Endometrium (tissue), 2 donors: ENCODE results near the gene RAET1G.
"Not testable (repeated sequence)": the region's sequence is repeated elsewhere in the genome, so short reads cannot be mapped to it uniquely, and the experiment has no call there.

ENCODE experiments used
- FAIRE-seq: peaks from 2 replicates; lab custom pipeline; 2012; peaks lifted over from hg19 to GRCh38; lab: Jason Lieb, UNC
- donor health status: control.
- donor health status: control.

Gene RAET1G

DNA sequence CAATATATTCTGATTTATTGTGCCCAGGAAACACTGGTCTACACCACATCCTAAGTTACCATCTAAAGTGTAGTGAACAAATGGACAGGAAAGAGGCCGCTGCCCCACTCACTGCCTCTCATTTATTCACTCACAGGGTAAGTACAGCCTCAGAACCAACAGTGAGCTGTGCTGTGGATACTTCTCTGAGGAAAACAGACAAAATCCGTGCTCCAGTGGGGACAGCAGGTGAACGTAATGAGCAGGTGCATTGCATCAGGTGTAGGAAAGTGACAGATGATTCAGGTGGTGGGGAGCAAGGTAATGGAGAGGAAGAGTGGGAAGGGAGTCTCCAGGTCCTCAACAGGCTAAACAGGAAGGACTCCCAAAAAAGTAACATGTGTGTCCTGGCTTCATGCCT is 10.5 kb upstream of the RAET1G start:
- FAIRE-seq: no peak

DNA sequence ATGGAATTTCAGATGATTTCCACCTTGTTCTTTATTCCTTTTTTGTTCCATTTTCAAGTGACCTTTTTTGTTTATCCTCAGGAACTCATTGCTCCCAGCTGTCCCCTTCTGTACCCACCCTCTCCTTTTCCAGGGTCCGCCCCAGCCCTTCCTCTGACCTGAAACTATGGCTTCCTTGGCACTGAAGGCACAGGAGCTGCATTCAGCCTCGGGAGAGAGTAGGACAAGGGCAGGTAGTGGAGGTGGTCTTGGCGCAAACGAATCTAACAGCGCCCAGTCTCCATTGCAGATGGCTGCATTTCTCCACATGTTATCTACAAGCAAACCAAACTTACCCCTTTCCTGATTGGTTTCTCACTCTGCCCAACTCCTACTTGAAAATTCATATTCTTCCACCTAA is 10.1 kb upstream of the RAET1G start:
- FAIRE-seq: no peak

DNA sequence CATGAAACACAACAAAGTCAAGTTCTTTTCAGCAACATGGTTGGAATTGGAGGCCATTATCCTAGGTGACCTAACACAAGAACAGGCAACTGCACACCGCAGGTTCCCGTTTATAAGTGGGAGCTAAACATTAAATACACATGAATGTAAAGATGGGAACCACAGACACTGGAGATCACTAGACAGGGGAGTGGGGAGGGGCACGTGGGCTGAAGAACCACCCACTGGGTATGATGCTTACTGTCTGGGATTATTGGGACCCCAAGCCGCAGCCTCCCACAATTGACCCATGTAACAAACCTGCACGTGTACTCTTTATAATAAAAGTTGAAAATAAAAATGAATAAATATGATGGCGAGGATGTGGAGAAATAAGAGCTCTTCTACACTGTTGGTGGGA is 8.6 kb upstream of the RAET1G start:
- FAIRE-seq: no peak

DNA sequence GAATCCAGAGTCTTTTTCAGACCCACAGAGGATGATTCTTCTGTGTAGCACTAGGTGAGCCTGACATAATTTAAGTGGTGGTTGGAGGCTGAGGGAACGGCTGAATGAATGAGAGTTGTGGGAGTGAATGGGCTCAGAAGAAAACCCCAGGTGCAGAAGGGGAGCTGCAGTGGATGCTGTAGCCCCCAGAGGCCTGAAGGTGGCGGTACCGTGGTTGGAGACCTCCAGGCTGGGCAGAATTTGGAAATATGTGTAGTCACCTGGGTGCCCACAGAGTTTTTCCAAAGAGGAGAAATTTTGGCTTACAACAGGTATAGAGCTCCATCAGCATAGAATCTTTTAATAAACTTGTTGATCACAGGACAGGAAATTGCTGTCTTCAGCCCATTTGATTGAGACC is 6.5 kb upstream of the RAET1G start:
- FAIRE-seq: no peak

DNA sequence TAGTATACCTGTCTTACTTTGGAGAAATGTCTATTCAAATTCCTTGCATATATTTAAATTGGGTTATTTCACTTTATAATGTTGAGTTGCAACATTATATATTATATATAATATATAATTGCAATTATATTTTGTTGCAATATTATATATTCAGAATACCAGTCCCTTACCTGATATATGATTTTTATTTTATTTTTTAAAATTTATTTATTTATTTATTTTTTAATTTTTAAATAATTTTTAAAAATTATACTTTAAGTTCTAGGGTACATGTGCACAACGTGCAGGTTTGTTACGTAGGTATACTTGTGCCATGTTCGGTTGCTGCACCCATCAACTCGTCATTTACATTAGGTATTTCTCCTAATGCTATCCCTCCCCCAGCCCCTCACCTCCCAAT is 4.1 kb upstream of the RAET1G start:
- peak; percentile 74 for FAIRE-seq

DNA sequence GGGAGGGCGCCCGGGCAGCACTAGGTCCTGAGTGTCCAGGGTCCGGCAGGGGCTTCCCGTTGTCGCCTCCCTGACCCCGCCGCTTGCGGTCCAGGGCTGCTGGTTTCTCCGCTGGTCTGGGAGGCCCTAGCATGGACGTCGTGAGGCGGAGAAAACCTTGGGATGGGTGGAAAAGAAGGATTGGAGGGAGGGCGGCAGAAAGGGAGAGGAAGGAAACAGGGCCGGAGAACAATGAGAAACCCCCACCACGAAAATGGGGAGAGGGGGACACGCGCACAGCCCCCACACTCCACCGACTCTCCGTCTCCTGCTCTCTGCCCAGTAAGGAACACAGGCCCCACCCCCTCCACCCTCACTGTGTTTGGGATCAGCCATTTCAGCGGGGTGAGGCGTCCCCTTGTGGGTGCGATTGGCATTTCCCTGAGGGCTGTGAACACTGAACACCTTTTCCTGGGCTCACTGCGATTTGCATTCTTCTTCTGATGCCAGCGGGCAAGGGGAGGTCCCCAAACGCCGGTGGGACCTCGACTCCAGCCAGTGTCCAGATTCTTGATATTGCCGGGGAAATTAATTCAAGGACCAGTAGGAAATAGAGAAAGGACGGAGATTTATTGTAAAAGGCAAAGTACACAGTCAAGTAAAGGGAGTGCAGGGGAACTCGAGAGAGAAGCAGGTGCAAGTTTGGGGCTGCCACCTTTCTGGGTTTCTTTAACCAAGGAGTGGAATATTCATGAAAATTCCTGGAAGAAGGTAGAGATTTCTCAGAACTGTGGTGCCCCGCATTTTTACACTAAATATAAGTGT is 3.3 kb upstream of the RAET1G start:
- no peak for FAIRE-seq

DNA sequence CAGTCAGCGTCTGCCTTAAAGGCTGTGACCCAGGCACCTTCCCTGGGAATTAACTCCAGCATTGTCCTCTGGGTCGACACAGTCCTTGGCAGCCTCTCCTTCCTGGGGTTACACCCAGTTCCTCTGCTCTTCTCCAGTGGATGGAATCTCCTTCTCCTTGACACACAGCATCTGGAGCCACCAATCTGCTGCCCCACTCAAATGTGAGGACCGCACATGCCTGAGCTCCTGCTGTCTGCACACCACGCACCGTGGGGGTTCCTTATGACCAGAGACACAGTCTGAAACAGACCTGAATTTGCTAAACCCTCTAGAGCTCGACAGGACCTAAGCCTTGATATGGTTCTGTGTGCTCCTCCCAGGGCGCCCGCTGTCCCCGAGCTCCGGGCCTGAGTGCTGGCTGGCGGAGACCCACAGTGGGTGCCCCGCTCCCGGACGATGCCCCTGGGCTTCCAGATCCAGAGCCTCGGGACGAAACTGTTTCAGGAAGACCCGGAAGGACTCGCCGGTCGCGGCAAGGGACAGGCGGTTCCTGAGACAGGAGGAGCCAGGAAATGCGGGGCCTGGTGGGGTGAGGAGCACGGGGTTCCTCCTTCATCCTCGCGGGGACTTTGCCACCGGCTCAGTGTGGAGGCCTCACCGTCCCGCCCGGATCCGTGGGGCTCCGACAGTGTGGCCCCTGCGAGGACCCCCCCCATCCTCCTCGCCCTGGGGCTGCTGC is 2.5 kb upstream of the RAET1G start:
- no peak for FAIRE-seq

DNA sequence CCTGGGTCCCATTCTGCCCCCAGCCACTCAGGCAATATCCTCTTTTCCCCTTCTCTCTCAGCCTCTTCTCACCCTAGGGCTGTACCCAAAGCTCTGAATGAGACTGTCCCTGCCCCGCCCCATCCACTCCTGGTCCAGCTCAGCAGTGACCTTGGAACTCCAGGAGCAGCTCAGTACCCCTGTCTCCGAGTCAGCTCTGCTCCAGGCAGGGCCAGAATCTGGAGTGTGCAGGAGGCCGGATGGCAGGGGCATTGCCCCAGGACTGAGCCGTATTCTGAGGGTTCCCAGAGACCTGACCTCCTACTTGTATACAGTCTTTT is 2.0 kb upstream of the RAET1G start:
- no peak for FAIRE-seq

DNA sequence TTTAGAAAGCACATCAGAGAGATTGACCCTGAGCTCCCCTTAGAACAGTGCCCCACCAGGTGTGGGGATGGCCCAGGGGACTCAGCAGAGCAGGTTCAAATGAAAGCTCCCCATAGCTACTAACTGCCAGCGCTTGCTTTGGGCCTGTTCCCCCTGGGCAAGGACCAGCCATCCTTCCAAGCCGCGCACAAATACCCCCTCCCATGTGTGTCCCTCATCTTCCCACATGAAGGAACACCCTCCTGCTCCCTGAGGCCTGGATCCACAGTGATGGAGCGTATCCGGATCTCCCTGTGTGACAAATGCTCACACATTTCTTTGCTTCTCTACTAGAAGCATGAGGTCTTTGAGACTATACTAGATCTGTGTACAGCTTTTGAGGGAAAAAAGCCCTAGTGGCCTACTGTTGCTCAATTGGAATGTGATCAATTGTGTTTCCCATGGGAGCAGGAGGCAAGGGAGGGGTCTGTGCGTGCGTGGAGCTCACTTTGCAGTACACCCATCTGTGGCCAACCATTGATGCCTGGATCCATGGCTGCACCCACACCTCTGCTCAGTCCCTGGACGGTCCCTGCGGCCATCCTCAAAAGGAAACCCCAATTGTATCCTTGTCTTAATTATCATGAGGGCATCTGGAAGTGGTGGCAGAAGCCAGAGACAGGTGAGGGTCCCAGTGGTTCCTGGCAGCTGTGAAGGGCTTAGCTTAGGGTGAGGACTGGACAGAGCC is 1.4 kb upstream of the RAET1G start:
- FAIRE-seq: no peak

DNA sequence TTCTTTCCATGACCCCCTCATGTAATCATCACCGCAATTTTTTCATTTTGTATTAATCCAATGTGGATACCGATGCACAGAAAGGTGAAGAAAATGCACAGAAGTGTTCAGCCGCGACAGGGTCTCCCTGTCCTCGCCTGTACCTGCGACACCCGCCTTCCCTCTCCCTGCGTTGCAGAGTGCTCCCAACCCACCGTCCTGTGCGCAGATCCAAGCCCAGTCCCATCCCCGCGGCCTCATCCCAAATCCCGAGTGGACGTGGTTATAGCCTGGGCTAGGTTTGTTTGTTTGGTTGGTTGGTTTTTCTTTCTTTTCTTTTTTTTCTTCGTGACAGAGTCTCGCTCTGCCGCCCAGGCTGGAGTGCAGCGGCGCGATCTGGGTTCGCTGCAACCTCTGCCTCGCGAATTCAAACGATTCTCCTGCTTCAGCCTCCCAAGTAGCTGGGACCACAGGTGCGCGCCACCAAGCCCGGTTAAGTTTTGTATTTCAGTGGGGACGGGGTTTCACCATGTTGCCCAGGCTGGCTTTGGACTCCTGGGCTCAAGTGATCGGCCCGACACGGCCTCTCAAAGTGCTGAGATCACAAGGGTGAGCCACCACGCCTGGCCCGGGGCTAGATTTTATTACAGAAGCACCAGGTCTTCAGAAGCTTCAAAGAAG is 536 bp upstream of the RAET1G start:
- no peak for FAIRE-seq

DNA sequence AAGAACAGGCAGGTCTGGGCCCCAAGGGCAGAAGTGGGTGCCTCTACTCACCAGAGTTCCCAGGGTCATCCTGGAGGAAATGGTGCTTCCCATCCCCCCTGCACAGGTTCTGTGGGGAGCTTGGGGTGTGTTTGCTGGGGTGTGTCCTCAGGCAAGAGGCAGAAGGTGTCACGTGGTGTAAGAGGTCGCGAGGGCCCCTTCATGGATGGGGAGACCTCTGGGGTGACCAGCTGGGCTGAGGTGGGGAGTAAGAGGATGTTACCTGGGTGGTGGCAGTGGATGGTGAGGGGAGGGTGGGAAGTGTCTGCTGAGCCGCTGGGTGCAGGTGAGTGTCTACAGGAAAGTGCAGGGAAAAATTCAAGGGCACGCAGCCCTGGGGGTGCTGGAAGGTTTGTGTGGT is 830 bp downstream of the RAET1G start:
- not testable (repeated sequence) for FAIRE-seq

DNA sequence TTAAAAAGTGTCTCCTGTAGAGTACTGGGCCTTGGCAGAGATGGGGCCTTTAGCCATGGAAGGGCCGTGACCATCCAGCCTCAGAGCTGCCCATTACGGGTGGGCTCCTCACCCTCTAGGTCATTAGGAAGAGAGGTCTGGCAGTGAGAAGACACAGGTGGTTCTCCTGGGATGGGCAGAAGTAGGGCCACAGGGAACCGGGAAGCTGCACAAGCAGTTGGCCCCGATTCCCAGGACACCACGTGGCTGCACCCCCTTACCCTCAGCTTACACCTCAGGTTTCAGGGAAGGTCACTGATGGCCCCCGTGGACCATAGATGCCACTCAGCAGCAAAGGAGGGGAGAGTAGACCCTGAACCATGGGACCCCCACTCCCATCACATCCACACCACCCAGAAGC is 1.6 kb downstream of the RAET1G start:
- no peak for FAIRE-seq

DNA sequence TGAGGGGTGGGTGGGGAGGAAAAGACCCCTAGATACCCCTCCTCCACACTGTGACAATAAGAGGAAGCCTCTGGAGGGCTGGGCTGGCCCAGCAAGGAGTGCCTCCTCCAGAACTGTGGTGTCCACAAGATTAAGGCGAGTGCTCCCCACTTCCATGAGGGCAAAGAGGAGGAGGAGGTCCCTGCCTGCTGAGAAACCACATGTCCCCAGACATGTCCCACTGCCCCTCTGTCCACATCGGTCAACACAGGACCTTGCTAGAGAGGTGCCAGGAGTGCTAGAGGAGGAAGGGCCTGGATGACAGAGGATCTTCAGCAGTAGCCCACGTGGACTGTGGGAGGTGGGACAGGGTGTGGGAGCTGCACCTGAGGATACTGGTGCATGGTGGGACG is 3.1 kb downstream of the RAET1G start:
- no peak for FAIRE-seq

DNA sequence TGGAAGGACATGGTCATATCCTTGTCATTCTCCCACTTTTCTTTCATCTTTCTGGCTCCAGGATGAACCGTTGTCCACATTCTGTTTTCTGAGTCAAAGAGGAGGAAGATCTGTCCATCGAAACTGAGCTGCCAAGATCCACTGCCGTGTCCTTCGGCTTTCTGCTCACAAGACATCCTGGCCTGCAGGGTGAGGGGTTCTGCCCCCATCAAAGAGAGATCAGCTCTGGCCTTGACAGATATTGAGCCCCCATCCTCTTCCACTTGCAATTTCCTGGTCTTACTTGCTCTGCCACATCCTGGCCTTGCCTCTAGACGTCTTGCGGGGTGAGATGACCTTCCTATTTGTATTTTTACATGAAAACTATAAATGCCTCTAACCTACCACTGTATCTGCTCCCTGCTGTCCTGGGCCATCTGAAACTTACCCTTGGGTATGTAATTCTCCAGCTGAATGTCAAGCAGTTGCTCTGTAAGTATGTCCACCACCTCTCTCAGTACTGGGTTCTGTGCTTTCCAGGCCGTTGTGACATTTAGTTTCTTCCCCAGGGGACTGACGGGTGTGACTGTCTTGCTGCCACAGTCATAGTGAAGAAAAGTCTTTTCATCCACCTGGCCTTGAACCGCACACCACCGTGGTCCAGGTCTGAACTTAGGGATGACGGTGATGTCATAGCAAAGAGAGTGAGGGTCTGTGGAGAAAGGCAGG is 3.6 kb downstream of the RAET1G start:
- not testable (repeated sequence) for FAIRE-seq

DNA sequence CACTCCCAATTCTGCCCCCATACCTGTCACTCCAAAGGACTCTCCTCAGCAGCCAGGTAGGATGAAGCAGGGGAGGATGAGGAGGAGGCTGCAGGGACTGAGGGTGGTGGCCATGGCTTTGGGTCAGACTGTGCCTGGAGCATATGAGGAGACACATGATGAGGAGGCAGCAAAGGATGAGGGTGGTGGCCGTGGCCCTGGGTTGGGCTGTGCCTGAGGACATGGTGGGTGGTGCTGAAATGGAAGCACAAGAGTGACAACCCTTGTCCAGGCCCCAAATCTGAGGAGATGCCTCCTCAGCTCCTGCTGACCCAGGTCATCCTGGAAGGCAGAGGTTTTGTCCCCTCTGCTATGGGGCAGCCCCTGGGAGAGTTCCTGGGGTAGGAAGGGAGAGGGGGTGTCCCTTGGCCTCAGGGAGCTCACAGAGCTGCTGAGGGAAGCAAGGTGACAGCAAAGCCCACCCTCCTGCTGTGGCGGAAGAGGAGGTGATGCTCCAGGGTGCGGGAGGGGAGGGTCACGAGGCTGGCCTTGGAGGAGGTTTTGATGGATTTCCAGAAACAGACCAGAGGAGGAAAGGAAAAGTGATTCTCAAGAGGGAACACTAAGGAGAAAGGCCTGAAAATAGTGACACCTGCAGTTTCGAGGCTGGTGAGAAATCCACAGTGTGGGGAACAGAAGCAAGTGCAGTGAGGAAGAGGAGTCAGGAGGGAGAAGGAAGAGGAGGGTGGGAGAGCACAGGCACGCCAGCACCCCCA is 4.6 kb downstream of the RAET1G start:
- FAIRE-seq: no peak

DNA sequence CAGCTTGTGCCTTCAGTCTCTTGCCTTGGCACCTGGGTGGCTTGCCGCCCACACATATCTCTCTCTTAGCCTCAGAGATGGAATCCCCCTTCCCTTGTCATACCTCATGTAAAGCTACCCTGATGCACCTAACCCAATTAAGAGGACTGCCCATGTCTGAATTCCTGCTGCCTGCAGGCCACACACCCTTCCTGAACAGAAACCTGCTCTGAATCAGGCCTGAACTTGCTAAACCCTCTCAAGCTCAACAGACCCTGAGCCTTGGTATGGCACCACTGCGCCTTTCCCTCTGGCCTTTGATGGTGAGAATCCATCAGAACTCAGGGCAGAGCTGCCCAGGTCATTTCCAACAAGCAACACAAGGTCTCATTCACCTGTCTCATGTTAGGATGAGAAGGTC is 5.2 kb downstream of the RAET1G start:
- no peak for FAIRE-seq

DNA sequence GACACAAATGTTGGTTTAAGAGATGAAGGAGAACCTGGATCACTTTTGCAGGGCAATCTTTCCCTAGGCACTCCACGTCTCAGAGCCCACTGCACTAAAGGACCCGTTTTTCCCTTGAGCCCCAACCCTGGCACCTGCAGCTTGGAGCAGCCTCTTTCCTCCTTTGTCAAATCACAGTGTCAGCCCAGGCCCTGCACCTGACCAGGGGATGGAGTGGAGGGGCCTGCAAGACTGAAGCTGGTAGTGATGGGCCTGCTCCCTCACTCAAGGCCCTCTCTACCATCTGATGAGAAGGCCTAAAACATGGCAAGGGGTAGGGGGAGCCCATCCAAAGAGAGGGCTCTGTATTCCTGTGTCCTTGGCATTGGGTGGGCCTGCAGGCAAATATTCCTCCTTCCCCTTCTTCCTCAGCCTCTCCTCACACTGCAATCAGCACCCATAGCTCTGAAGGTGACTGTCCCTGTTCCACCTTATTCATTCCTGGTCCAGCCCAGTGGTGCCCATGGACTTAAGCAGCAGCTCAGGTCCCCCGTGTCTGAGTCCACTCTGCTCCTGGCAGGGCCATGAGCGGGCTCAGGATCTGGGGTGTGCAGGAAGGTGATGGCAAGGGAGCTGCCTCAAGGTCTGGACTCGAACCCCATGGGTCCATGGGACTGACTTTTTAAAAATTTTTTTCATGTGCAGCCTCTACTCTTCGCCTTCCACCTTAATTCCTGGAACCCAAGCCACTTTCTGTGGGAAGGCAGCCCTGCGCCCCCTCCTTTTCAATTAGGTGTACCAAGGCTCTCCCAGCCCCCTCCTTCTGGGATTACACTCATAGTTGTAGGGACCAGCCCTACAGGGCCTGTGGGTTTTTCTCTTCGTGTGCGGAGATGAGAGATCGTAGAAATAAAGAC is 6.7 kb downstream of the RAET1G start:
- FAIRE-seq: no peak

DNA sequence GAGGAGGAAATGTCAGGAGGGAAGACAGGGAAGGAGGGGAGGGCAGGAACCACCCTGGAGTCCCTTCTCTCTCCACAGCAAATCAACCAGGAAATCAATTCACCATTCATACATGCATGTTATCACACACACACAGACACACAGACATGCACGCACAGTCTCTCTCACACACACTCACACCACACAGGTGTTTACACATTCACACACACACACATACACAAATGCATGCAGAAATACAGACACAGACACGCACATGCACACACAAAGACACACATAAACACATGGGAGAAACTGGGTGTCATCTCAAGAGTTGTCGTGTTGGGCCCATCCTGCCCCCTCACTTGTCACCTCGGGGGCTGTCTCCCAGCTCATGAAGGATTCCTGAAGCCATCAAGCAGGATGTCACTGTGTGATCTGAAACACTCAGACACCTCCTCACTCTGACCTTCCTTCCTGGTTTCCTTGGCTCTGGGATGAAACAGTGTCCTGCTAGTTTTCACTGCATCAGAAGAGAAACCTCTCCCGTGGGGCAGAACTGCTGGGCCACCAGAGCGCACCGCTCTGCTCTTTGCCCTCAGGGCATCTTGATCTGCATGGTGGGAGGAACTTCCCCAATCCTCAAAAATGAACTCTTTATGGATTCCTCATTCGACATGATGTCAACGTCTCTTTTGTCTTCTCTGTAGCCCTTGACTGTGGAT is 9.2 kb downstream of the RAET1G start:
- no peak for FAIRE-seq

DNA sequence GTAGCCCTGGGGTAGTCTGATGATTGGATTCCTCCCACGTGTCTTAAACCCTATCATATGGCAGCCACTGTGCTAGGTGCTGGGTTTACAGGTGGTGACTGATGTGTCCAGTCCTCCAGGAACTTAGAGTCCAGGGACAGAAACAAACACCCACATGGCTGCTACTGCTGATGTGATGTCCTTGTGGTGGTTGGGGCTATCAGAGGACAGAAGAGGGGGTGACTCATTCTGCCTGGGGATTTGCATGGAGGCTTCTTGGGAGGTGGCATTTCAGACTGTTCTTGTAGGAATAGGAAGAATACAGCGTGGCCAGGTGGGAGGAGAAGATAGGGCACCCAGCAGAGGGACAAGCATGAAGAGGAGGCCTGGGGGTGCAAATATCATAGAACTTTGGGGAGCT is 9.8 kb downstream of the RAET1G start:
- no peak for FAIRE-seq

DNA sequence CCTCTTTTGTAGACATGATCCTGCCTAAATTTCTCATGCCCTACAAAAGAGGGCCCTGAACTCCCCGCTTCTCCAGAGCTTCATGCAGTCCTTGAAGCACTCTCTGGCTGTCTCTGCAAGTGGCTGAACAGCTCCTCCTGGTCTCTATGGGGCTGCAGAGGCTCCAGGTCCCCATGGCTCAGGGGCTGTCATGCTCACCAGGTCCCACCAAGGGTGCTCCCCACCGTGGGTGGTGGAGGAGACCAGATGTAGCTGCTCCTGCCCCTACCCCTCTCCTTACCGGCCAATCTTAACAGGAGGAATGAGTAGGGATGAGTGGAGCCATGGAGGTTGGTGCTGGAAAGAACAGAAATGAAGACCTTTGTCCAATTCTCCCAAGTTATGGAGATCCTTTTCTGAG is 10.2 kb downstream of the RAET1G start:
- FAIRE-seq: not testable (repeated sequence)
